SK-N-SH (cell line): ENCODE data around the gene ZFP62. TPM values are rescaled to one million over a fixed set of nuclear protein-coding genes. Genes with fewer than 3 reads are reported as not detected.

ENCODE experiments used
- CTCF ChIA-PET: fragments of 300-600, 350-600 bp; formaldehyde crosslinking; extraction: SDS; loops from one replicate; lab custom pipeline; 2021; lab: Yijun Ruan, JAX
- POLR2A ChIA-PET: fragments of 350-600 bp; sonication (Branson Sonifier 250); formaldehyde crosslinking; extraction: SDS; loops from one replicate; lab custom pipeline; 2020; ENCODE audit warnings: antibody characterized with exemption, inconsistent platforms; lab: Yijun Ruan, JAX
- DNase-seq: peaks from one replicate; pipeline ENCODE4 v3.0.0; 2012
- H2AFZ ChIP-seq: fragments of 200-600 bp; sonication (generic); 2 replicates; pipeline ENCODE4 v1.8.1; 2016; ENCODE audit warnings: antibody characterized with exemption, mild to moderate bottlenecking, low read depth
- H3F3A ChIP-seq: fragments of 200-600 bp; sonication (generic); replicated peaks from 2 replicates; pipeline ENCODE3; 2016; ENCODE audit warnings: antibody characterized with exemption, mild to moderate bottlenecking; ENCODE audit not compliant: insufficient read depth
- H3K27ac ChIP-seq, 2 experiments: fragments of 200-500 bp in 1 of 2; fragments of 200-600 bp in 1 of 2; sonication (Bioruptor generic) in 1 of 2; sonication (generic), shearing (Covaris generic) in 1 of 2; 2 replicates each; pipeline versions ENCODE4 v1.5.1 to v1.6.1; 2014 to 2016; ENCODE audit warnings: low read depth in 2 of 2, inconsistent platforms in 1 of 2, low read length in 1 of 2, mild to moderate bottlenecking in 1 of 2, mixed read lengths in 1 of 2
- H3K27me3 ChIP-seq: fragments of 200-600 bp; sonication (generic), shearing (Covaris generic); 2 replicates; pipeline ENCODE4 v1.6.1; 2016; ENCODE audit warnings: mixed run types; ENCODE audit not compliant: insufficient read depth
- H3K36me3 ChIP-seq, 2 experiments: fragments of 200-500 bp in 1 of 2; fragments of 200-600 bp in 1 of 2; sonication (Bioruptor generic) in 1 of 2; sonication (generic) in 1 of 2; replicated peaks in 1 of 2; 2 replicates each; pipeline versions ENCODE3 to v1.5.1; 2014 to 2016; ENCODE audit warnings: low read length in 1 of 2, mild to moderate bottlenecking in 1 of 2; ENCODE audit not compliant: insufficient read depth in 2 of 2, control insufficient read depth in 1 of 2
- H3K4me1 ChIP-seq, 2 experiments: fragments of 200-500 bp in 1 of 2; fragments of 200-600 bp in 1 of 2; sonication (Bioruptor generic) in 1 of 2; sonication (generic), shearing (Covaris generic) in 1 of 2; 2 replicates each; pipeline versions ENCODE4 v1.5.1 to v1.6.1; 2014 to 2016; ENCODE audit warnings: low read depth in 1 of 2, low read length in 1 of 2, mixed run types in 1 of 2; ENCODE audit not compliant: insufficient read depth in 2 of 2, control insufficient read depth in 1 of 2
- H3K4me2 ChIP-seq: fragments of 200-600 bp; sonication (generic), shearing (Covaris generic); 2 replicates; pipeline ENCODE4 v1.6.1; 2017; ENCODE audit warnings: mixed run types
- H3K4me3 ChIP-seq, 2 experiments: fragments of 200-500 bp in 1 of 2; fragments of 200-600 bp in 1 of 2; sonication (Bioruptor generic) in 1 of 2; sonication (generic), shearing (Covaris generic) in 1 of 2; 2 replicates each; pipeline versions ENCODE4 v1.5.1 to v1.8.1; 2014 to 2016; ENCODE audit warnings: low read depth in 2 of 2, inconsistent platforms in 1 of 2, low read length in 1 of 2, mild to moderate bottlenecking in 1 of 2, mixed read lengths in 1 of 2, moderate library complexity in 1 of 2
- H3K79me2 ChIP-seq: fragments of 200-600 bp; sonication (generic); 2 replicates; pipeline ENCODE4 v1.8.1; 2017; ENCODE audit warnings: mild to moderate bottlenecking; ENCODE audit not compliant: insufficient read depth
- H3K9ac ChIP-seq: fragments of 200-600 bp; sonication (generic); 2 replicates; pipeline ENCODE4 v1.6.1; 2017; ENCODE audit warnings: mixed run types
- H3K9me2 ChIP-seq: fragments of 200-600 bp; sonication (generic); 2 replicates; pipeline ENCODE4 v1.6.1; 2017; ENCODE audit warnings: mixed run types
- H3K9me3 ChIP-seq: fragments of 200-600 bp; sonication (generic); 2 replicates; pipeline ENCODE4 v1.6.1; 2017; ENCODE audit warnings: mixed run types, mild to moderate bottlenecking, moderate library complexity
- H4K20me1 ChIP-seq: fragments of 200-600 bp; sonication (generic); 2 replicates; pipeline ENCODE4 v1.6.1; 2017; ENCODE audit warnings: mild to moderate bottlenecking, mixed run types; ENCODE audit not compliant: insufficient read depth
- CHD2 ChIP-seq: fragments of 150-350 bp; IDR thresholded peaks from 2 replicates; pipeline ENCODE4 v1.6.1; 2018; ENCODE audit warnings: low read length; ENCODE audit not compliant: partially characterized antibody
- ELF1 ChIP-seq: IDR thresholded peaks from 2 replicates; pipeline ENCODE4 v1.4.0; 2012
- EP300 ChIP-seq, 2 experiments: IDR thresholded peaks; 2 replicates each; pipeline versions ENCODE4 v1.4.0 to v1.6.1; 2012; ENCODE audit warnings: borderline replicate concordance in 1 of 2, low read depth in 1 of 2, low read length in 1 of 2
- EZH2phosphoT487 ChIP-seq: fragments of 200-600 bp; sonication (generic); IDR thresholded peaks from 2 replicates; pipeline ENCODE4 v1.6.1; 2017; ENCODE audit warnings: low read depth, mixed run types, mild to moderate bottlenecking, antibody characterized with exemption, moderate library complexity, borderline replicate concordance
- FOSL2 ChIP-seq: IDR thresholded peaks from 2 replicates; pipeline ENCODE4 v1.4.0; 2012; ENCODE audit warnings: low read depth, mild to moderate bottlenecking, moderate library complexity, borderline replicate concordance
- FOXJ3 ChIP-seq: sonication (generic); formaldehyde crosslinking; IDR thresholded peaks from 2 replicates; pipeline ENCODE4 v1.5.1; 2020; ENCODE audit warnings: mild to moderate bottlenecking, missing genetic modification reagents
- GATA2 ChIP-seq: sonication (generic); formaldehyde crosslinking; IDR thresholded peaks from 2 replicates; pipeline ENCODE4 v1.5.0; 2020; ENCODE audit warnings: mild to moderate bottlenecking, missing genetic modification reagents
- JUND ChIP-seq: IDR thresholded peaks from 2 replicates; pipeline ENCODE4 v1.4.0; 2012
- MAX ChIP-seq: IDR thresholded peaks from 2 replicates; pipeline ENCODE4 v1.4.0; 2012; ENCODE audit warnings: low read depth
- MXI1 ChIP-seq: IDR thresholded peaks from 2 replicates; pipeline ENCODE4 v1.6.1; 2012; ENCODE audit warnings: mild to moderate bottlenecking, low read depth, low read length, improper control_type of control experiment
- NFIC ChIP-seq: IDR thresholded peaks from 2 replicates; pipeline ENCODE4 v1.4.0; 2012; ENCODE audit warnings: borderline replicate concordance
- NRF1 ChIP-seq: IDR thresholded peaks from 2 replicates; pipeline ENCODE4 v1.6.1; 2012; ENCODE audit warnings: low read depth, mild to moderate bottlenecking, low read length
- PBX3 ChIP-seq: IDR thresholded peaks from 2 replicates; pipeline ENCODE4; 2012
- POLR2AphosphoS5 ChIP-seq: IDR thresholded peaks from 2 replicates; pipeline ENCODE4 v1.6.1; 2012; ENCODE audit warnings: low read depth, low read length
- RCOR1 ChIP-seq: fragments of 150-350 bp; IDR thresholded peaks from 2 replicates; pipeline ENCODE4 v1.6.1; 2017; ENCODE audit warnings: antibody characterized with exemption, low read length
- SIN3A ChIP-seq: IDR thresholded peaks from 2 replicates; pipeline ENCODE4 v1.6.1; 2012; ENCODE audit warnings: low read depth, mild to moderate bottlenecking, low read length, moderate library complexity, borderline replicate concordance
- SMC3 ChIP-seq: IDR thresholded peaks from 2 replicates; pipeline ENCODE4 v1.6.1; 2012; ENCODE audit warnings: low read depth, low read length, improper control_type of control experiment
- TAF1 ChIP-seq: IDR thresholded peaks from 2 replicates; pipeline ENCODE4 v1.6.1; 2012; ENCODE audit warnings: low read depth, mild to moderate bottlenecking, low read length, moderate library complexity, borderline replicate concordance
- TEAD4 ChIP-seq: IDR thresholded peaks from 2 replicates; pipeline ENCODE4 v1.4.0; 2012; ENCODE audit warnings: mild to moderate bottlenecking, borderline replicate concordance; ENCODE audit not compliant: insufficient read depth
- USF1 ChIP-seq: IDR thresholded peaks from 2 replicates; pipeline ENCODE4 v1.4.0; 2012; ENCODE audit warnings: low read depth, borderline replicate concordance
- YY1 ChIP-seq: IDR thresholded peaks from 2 replicates; pipeline ENCODE4 v1.4.0; 2012; ENCODE audit warnings: low read depth, mild to moderate bottlenecking
- WGBS: methylation state at CpG from one replicate; pipeline ENCODE4 v1.1.6; 2017; ENCODE audit warnings: low lambda C conversion rate; 5-methylcytosine and 5-hydroxymethylcytosine counted together
- polyA plus RNA-seq, 3 experiments: library from polyadenylated mRNA; depleted of rRNA; stranded (reverse); fragments of >200 nt; gene quantifications; 2 replicates each; pipeline ENCODE4 v1.2.3, GENCODE V29; 2012

ZFP62 gene
- polyA plus RNA-seq, 1 of the 3 experiments (the other 2 are of a cell fraction): 6.0 TPM

GRCh38 chr5:180910735-180911134 lies 49.7 kb upstream of the ZFP62 start:
- H3K36me3 ChIP-seq: no peaks in the 10 kb centered on the region
- WGBS: 18% methylated on average over 5 of the region's 5 CpGs
- H3K27ac ChIP-seq: no peak overlapping the region
- no peaks in the 10 kb centered on the region for H3F3A ChIP-seq
- H2AFZ ChIP-seq: no peak overlapping the region
- POLR2A ChIA-PET: no interaction called here
- no peak overlapping the region for H3K9ac ChIP-seq
- no peak for DNase-seq
- H4K20me1 ChIP-seq: no peaks in the 10 kb centered on the region
- no peaks in the 10 kb centered on the region for H3K4me1 ChIP-seq
- CTCF ChIA-PET: interaction anchor here (0.6 to 1.0 kb wide), 2 partner anchors 42 to 50 kb away, joined by 3 to 5 read pairs; partner anchors contain the start of gene ZFP62
- H3K79me2 ChIP-seq: no peaks in the 10 kb centered on the region
- no peak overlapping the region for H3K4me2 ChIP-seq
- H3K9me2 ChIP-seq: no peaks in the 10 kb centered on the region
- TF ChIP-seq POLR2AphosphoS5 (no peak), RCOR1 (no peak), EZH2phosphoT487 (no peak), TEAD4 (no peak), PBX3 (no peak), FOXJ3 (CRISPR knock-in tag) (no peak), FOSL2 (no peak), MAX (no peak), USF1 (no peak), NRF1 (no peak), GATA2 (CRISPR knock-in tag) (no peak)
- TF ChIP-seq, all 33 proteins: peak for 0
- Histone ChIP-seq H3K9me3 (no peaks in the 10 kb centered on the region), H3K4me3 (no peak overlapping the region), H3K27me3 (no peaks in the 10 kb centered on the region; the same call in 1 of the 2 replicates)

- Histone ChIP-seq H3K9ac (no peak overlapping the region), H3K9me2 (no peaks in the 10 kb centered on the region), H3K79me2 (no peaks in the 10 kb centered on the region), H3K9me3 (no peaks in the 10 kb centered on the region)
- DNase-seq: no peak
- TF ChIP-seq EP300 (IDR thresholded peaks at IDR 0.05; ENCODE audit: borderline replicate concordance in 1 of 2, low read depth in 1 of 2, low read length in 1 of 2) (no peak), NFIC (no peak), SMC3 (no peak), RCOR1 (no peak), YY1 (no peak), EZH2phosphoT487 (no peak), POLR2AphosphoS5 (no peak), MAX (no peak), JUND (no peak), TAF1 (no peak), CHD2 (no peak), MXI1 (no peak), FOSL2 (no peak), TEAD4 (no peak), SIN3A (no peak), USF1 (no peak), ELF1 (no peak), GATA2 (CRISPR knock-in tag) (no peak)
- TF ChIP-seq, all 33 proteins: peak for 0
- H2AFZ ChIP-seq: no peak overlapping the region
- H3K36me3 ChIP-seq: no peaks in the 10 kb centered on the region
- H3K27ac ChIP-seq: no peak overlapping the region
- no peaks in the 10 kb centered on the region for H3F3A ChIP-seq
- H3K4me1 ChIP-seq: no peaks in the 10 kb centered on the region
- POLR2A ChIA-PET: no interaction called here
- H3K4me3 ChIP-seq: no peak overlapping the region
- H3K4me2 ChIP-seq: no peak overlapping the region
- CTCF ChIA-PET: interaction anchor here (0.6 to 1.0 kb wide), 2 partner anchors 42 to 49 kb away, joined by 3 to 5 read pairs; partner anchors contain the start of gene ZFP62
- 11% methylated on average over 2 of the region's 2 CpGs for WGBS
- H4K20me1 ChIP-seq: no peaks in the 10 kb centered on the region
- no peaks in the 10 kb centered on the region; the same call in 1 of the 2 replicates for H3K27me3 ChIP-seq
Observed at GRCh38 chr5:180910182-180910581, 49.1 kb upstream of the ZFP62 start.
